ENCODE results near the gene KIF18B. TPM values are rescaled to one million over a fixed set of nuclear protein-coding genes. Genes with fewer than 3 reads are reported as not detected.

The KIF18B gene
- total and polyA plus RNA-seq, 7 donors = under 0.01 to 10.5 (median 0.60) TPM

GRCh38 chr17:44977814-44978550 is 30.4 kb upstream of the KIF18B start:
- Histone ChIP-seq H3K4me1 (peaks cover 0 to 62% (median 53%) of the 10 kb centered on the region in 4 donors), H3K27ac (peak overlapping the region; percentile 72 to 82 (median 78)), H3K9me3 (no peaks in the 10 kb centered on the region), H3K36me3 (no peaks in the 10 kb centered on the region), H3K4me3 (no peak overlapping the region), H3K27me3 (no peaks in the 10 kb centered on the region)
- 61 to 65% methylated on average over 7 of the region's 7 CpGs for WGBS, 2 donors
- intact Hi-C loops (cut with DNase I) = loop anchor here (2.0 kb wide), 1 partner anchor 41 kb away; no protein-coding TSS in a partner anchor
- DNase-seq = no peak
- TF ChIP-seq POLR2AphosphoS5 (IDR thresholded peaks at IDR 0.05) = no peak
- no peak for TF ChIP-seq EP300 (IDR thresholded peaks at IDR 0.05)
- no peak for TF ChIP-seq CTCF (IDR thresholded peaks at IDR 0.05)
- no peak for TF ChIP-seq POLR2A (IDR thresholded peaks at IDR 0.05)

- peaks cover 0 to 62% (median 52%) of the 10 kb centered on the region in 4 donors for H3K4me1 ChIP-seq
- H3K9me3 ChIP-seq = no peaks in the 10 kb centered on the region
- no peaks in the 10 kb centered on the region for H3K36me3 ChIP-seq
- no peak for DNase-seq
- WGBS, 2 donors = 54 to 71% methylated on average over 3 of the region's 3 CpGs
- H3K27ac ChIP-seq = peak overlapping the region; percentile 72 to 82 (median 78)
- TF ChIP-seq POLR2AphosphoS5 (IDR thresholded peaks at IDR 0.05) = no peak
- no peak for TF ChIP-seq EP300 (IDR thresholded peaks at IDR 0.05)
- intact Hi-C loops (cut with DNase I) = no loop called here
- H3K4me3 ChIP-seq = no peak overlapping the region
- no peaks in the 10 kb centered on the region for H3K27me3 ChIP-seq
Measured at GRCh38 chr17:44977065-44977464, 29.5 kb upstream of the KIF18B start.

- TF ChIP-seq POLR2A (IDR thresholded peaks at IDR 0.05) (no peak), POLR2AphosphoS5 (IDR thresholded peaks at IDR 0.05) (no peak), EP300 (IDR thresholded peaks at IDR 0.05) (no peak), CTCF (IDR thresholded peaks at IDR 0.05) (no peak)
- DNase-seq = no peak
Measured at GRCh38 chr17:44976206-44976605, 28.6 kb upstream of the KIF18B start.

GRCh38 chr17:44972953-44973352 is 25.4 kb upstream of the KIF18B start:
- 87 to 91% methylated on average over 6 of the region's 6 CpGs for WGBS, 2 donors
- TF ChIP-seq CTCF (IDR thresholded peaks at IDR 0.05) = no peak
- no peak for TF ChIP-seq POLR2A (IDR thresholded peaks at IDR 0.05)
- no peak for TF ChIP-seq POLR2AphosphoS5 (IDR thresholded peaks at IDR 0.05)
- no peak for TF ChIP-seq EP300 (IDR thresholded peaks at IDR 0.05)
- no peak overlapping the region for H3K27ac ChIP-seq
- H3K9me3 ChIP-seq = no peaks in the 10 kb centered on the region
- no peak for DNase-seq
- intact Hi-C loops (cut with DNase I) = no loop called here
- H3K36me3 ChIP-seq = no peaks in the 10 kb centered on the region
- H3K4me1 ChIP-seq = peaks cover 0 to 48% (median 35%) of the 10 kb centered on the region in 4 donors
- peaks cover 0 to 3% (median 0%) of the 10 kb centered on the region in 3 donors for H3K27me3 ChIP-seq
- H3K4me3 ChIP-seq = no peak overlapping the region

More at GRCh38 chr17:44976206-44976605, 28.6 kb upstream of the KIF18B start:
- intact Hi-C loops (cut with DNase I) = no loop called here
- H3K9me3 ChIP-seq = no peaks in the 10 kb centered on the region
- H3K27me3 ChIP-seq = no peaks in the 10 kb centered on the region
- H3K4me1 ChIP-seq = peaks cover 0 to 53% (median 45%) of the 10 kb centered on the region in 4 donors
- H3K27ac ChIP-seq = peak overlapping the region in 2 of 4 donors; percentile 77 to 82
- WGBS, 2 donors = 27 to 59% methylated on average over 13 of the region's 13 CpGs
- H3K4me3 ChIP-seq = no peak overlapping the region
- no peaks in the 10 kb centered on the region for H3K36me3 ChIP-seq

- intact Hi-C loops (cut with DNase I) = no loop called here
- DNase-seq = no peak
- Histone ChIP-seq H3K4me1 (peaks cover 0 to 45% (median 35%) of the 10 kb centered on the region in 4 donors), H3K27ac (no peak overlapping the region), H3K36me3 (no peaks in the 10 kb centered on the region), H3K9me3 (no peaks in the 10 kb centered on the region), H3K27me3 (peaks cover 9 to 13% (median 10%) of the 10 kb centered on the region in 3 donors), H3K4me3 (no peak overlapping the region)
- no peak for TF ChIP-seq POLR2A (IDR thresholded peaks at IDR 0.05)
- TF ChIP-seq POLR2AphosphoS5 (IDR thresholded peaks at IDR 0.05) = no peak
- TF ChIP-seq CTCF (IDR thresholded peaks at IDR 0.05) = no peak
- no peak for TF ChIP-seq EP300 (IDR thresholded peaks at IDR 0.05)
- 65% methylated on average over 8 of the region's 8 CpGs for WGBS, 2 donors
Measured at GRCh38 chr17:44971776-44972483, 24.4 kb upstream of the KIF18B start.

All from sigmoid colon (tissue), 7 donors.